ENCODE measurements around the gene IZUMO1R.
"Not testable (repeated sequence)": the region's sequence is repeated elsewhere in the genome, so short reads cannot be mapped to it uniquely, and the experiment has no call there.

The IZUMO1R gene

GRCh38 chr11:94342250-94342649 is 37.9 kb downstream of the IZUMO1R start:
- Histone ChIP-seq H3K4me3 (ENCODE audit: low read depth, low read length) (no peak overlapping the region), H3K4me1 (no peaks in the 10 kb centered on the region), H2AFZ (no peak overlapping the region), H3K36me3 (ENCODE audit: control insufficient read depth, insufficient read depth, low read length) (no peaks in the 10 kb centered on the region), H3K27ac (no peak overlapping the region), H3K79me2 (no peaks in the 10 kb centered on the region), H3K9ac (no peak overlapping the region), H3K4me2 (ENCODE audit: low read length) (no peak overlapping the region), H3K9me3 (ENCODE audit: control insufficient read depth, low read length) (no peaks in the 10 kb centered on the region), H3K27me3 (ENCODE audit: control insufficient read depth, insufficient read depth, low read length) (no peaks in the 10 kb centered on the region)
- no peak for TF ChIP-seq CTCF (IDR thresholded peaks at IDR 0.05)

- Histone ChIP-seq H3K4me1 (no peaks in the 10 kb centered on the region), H3K79me2 (no peaks in the 10 kb centered on the region), H3K27ac (no peak overlapping the region), H2AFZ (no peak overlapping the region), H3K27me3 (ENCODE audit: control insufficient read depth, insufficient read depth, low read length) (no peaks in the 10 kb centered on the region), H3K4me2 (ENCODE audit: low read length) (no peak overlapping the region), H3K9me3 (ENCODE audit: control insufficient read depth, low read length) (no peaks in the 10 kb centered on the region), H3K4me3 (ENCODE audit: low read depth, low read length) (no peak overlapping the region), H3K9ac (no peak overlapping the region), H3K36me3 (ENCODE audit: control insufficient read depth, insufficient read depth, low read length) (no peaks in the 10 kb centered on the region)
- TF ChIP-seq CTCF (IDR thresholded peaks at IDR 0.05): no peak
Observed at GRCh38 chr11:94343495-94343894, 39.1 kb downstream of the IZUMO1R start.

GRCh38 chr11:94346311-94346710 is 41.9 kb downstream of the IZUMO1R start:
- H3K27me3 ChIP-seq (ENCODE audit: control insufficient read depth, insufficient read depth, low read length); H3K79me2 ChIP-seq; H3K9me3 ChIP-seq (ENCODE audit: control insufficient read depth, low read length): not testable (repeated sequence)

GRCh38 chr11:94350850-94351563 is 46.6 kb downstream of the IZUMO1R start:
- H3K9ac ChIP-seq; H3K4me3 ChIP-seq (ENCODE audit: low read depth, low read length); H3K4me1 ChIP-seq; H3K9me3 ChIP-seq (ENCODE audit: control insufficient read depth, low read length); H3K4me2 ChIP-seq (ENCODE audit: low read length); H3K36me3 ChIP-seq (ENCODE audit: control insufficient read depth, insufficient read depth, low read length); H2AFZ ChIP-seq; H3K27ac ChIP-seq; H3K79me2 ChIP-seq; H3K27me3 ChIP-seq (ENCODE audit: control insufficient read depth, insufficient read depth, low read length): not testable (repeated sequence)

More at GRCh38 chr11:94346311-94346710, 41.9 kb downstream of the IZUMO1R start:
- H3K27ac ChIP-seq; H3K36me3 ChIP-seq (ENCODE audit: control insufficient read depth, insufficient read depth, low read length); H3K4me1 ChIP-seq; H3K4me2 ChIP-seq (ENCODE audit: low read length); H3K4me3 ChIP-seq (ENCODE audit: low read depth, low read length); H3K9ac ChIP-seq; H2AFZ ChIP-seq: not testable (repeated sequence)
